GM20000 (cell line): ENCODE results near the gene PPP2R5B.

Experiments
- DNase-seq: peaks from one replicate; pipeline ENCODE4 v3.0.0; 2012; ENCODE audit warnings: low spot score
- TF ChIP-seq, protein P1 (sequence below): IDR thresholded peaks from 2 replicates; pipeline ENCODE4 v1.5.1; 2012; ENCODE audit warnings: mild to moderate bottlenecking, control low read depth; ENCODE audit errors: extremely low read depth, missing control alignments

The PPP2R5B gene

DNA sequence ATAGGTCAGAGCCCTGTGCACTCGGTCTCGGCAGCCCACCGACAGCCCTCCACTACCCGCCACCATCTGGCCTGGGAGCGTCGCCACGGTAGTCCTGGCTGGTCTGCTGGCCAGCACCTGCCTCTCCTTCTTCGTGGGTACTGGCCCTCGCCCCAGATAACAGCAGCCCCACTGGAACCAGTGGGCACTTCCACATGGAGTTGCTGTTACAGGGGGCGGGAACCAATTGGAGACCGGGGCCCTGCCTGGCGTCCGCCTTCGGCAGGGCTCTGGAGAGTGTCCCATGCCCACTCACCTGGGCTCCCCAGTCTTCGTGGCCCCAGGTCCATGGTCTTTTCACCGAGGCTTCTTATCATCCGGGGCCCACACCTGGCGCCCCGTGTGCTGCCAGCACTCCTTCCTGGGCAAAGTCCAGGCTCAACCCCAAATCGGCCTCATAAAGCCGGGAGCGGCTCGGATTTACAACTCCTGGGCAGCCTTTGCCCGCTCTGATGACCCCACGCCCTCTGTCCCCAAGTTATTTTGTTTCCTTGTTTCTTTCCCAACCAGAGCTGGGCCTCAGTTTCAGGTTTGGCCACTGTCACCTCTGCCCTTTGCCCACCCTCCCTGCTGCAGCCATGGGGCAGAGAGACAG, 33.2 kb upstream of the PPP2R5B start:
- DNase-seq: no peak
- TF ChIP-seq, protein P1, sequence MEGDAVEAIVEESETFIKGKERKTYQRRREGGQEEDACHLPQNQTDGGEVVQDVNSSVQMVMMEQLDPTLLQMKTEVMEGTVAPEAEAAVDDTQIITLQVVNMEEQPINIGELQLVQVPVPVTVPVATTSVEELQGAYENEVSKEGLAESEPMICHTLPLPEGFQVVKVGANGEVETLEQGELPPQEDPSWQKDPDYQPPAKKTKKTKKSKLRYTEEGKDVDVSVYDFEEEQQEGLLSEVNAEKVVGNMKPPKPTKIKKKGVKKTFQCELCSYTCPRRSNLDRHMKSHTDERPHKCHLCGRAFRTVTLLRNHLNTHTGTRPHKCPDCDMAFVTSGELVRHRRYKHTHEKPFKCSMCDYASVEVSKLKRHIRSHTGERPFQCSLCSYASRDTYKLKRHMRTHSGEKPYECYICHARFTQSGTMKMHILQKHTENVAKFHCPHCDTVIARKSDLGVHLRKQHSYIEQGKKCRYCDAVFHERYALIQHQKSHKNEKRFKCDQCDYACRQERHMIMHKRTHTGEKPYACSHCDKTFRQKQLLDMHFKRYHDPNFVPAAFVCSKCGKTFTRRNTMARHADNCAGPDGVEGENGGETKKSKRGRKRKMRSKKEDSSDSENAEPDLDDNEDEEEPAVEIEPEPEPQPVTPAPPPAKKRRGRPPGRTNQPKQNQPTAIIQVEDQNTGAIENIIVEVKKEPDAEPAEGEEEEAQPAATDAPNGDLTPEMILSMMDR: no peak

DNA sequence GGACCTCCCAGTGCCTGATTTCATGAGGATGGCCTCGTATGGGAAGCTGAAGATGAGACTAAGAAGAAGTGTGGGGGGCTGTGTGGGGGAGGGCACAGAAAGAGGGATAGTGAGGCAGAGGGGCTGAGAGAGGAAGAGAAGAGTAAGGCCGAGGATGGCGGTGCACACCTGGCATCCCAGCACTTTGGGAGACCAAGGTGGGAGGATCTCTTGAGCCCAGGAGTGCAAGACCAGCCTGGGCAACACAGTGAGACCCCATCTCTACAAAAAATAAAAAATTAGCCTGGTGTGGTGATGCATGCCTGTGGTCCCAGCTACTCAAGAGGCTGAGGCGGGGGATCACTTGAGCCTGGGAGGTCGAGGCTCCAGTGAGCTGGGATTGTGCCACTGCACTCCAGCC, 32.6 kb upstream of the PPP2R5B start:
- DNase-seq: no peak
- TF ChIP-seq, protein P1: no peak

DNA sequence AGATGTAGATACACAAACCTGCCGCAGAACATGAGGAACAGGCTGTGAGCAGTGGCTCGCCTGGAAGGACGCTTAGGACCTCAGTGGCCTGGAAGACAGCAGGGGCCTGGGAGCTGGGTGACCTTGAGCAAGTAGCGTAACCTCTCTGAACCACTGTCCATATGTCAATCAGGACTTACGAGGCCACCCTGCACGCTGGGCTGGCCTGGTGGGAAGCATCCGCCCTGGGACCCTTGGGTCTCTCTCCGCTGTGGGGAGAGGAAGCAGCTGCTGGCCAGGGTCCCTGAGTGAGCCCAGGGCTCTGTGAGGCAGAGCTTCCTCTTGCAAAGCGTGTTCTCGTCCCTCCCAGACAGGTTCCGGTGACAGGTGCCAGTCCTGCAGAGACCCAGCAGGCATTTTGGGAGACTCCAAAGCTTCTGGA, 32.1 kb upstream of the PPP2R5B start:
- TF ChIP-seq, protein P1: no peak
- no peak for DNase-seq

DNA sequence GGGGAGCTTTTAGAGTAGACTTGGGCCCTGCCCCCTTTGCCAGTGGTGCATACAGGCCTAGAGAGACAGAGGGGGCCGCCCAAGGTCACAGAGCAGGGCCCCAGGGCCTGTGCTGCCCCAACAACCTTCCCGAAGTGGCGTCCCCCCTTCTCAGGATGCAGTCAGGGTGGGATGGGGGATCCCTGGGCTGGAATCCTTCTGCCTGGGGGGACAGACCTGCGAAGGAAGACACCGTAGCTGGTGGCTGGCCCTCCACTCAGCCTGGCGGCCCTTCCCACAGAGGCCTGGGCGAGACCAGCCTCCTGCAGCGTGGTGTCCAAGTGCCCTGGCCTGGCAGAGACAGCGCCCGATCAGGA, 31.7 kb upstream of the PPP2R5B start:
- no peak for DNase-seq
- TF ChIP-seq, protein P1: no peak

DNA sequence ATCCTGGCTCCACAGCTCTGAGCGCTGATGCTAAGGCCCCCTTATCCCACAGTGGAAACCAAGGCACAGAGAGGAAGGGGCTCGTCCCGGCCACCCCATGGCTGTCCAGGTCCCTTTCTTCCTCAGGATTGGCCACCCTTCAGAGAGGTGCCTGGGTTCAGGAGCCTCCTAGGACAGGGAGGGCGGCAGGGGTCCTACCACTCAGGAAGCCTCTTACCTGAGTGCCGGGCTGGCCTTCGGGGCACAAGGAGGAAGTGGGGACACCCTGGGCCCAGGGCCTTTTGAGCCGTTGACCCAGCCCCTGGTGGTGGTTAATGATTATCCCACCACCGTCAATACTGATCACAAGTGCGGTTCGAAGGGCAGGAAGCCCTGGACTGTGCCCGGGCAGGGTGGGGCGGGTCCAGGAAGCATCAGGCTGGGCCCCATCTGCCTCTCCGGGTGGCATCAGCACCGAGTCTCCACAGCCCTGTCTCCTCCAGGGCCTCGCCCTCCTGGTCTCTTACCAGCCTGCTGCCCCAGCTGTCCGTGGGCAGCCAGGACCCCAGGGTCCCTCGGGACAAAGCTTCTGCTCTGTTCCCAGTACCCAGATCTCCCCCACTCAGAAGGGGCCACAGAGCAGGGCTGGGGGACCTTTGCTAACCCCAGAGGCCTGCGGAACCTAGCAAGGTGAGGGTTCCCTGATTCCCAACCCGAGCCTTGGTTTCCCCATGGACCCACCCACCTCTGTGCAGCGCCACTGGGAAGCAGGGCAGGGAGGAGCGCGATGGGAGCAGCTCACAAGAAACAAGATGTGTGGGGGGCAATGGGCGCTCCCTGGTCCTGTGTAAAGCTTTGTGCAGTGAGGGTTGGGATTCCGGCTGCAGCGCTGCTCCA, 31.1 kb upstream of the PPP2R5B start:
- DNase-seq: no peak
- TF ChIP-seq, protein P1: no peak

DNA sequence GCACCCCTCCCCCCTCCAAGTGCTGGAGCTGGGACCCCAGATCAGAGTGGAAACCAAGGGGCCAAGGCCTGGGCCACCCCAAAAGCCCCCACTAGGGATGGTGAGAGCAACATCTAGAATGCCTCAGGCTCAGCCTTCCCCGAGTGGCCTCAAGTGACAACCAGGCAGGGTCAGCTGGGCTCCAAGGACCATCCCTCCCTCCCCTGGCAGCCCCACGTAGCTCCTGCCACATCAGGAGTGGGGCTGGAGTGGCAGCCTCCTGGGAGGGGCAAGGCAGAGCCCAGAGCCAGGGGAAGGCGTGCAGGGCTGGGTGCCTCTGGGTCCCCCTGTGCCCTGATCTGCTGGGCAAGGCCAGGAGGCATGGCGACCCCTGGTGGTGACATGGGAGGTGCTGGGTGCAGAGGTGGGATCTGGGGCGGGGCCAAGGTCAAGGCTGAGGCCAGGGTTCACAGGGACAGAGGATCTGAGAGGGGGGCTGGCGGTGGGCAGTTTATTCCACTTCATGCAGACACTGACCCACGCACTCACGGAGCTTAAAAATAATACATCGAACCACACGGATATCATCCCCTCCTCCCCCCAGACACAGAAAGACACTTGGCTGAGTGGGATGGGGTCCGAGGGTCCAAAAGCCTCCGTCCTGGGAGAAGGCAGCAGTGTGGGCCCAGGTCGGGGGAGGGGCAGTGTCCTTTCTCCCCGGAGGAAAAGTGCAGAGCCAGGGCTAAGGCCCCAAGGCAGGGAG, 30.2 kb upstream of the PPP2R5B start:
- TF ChIP-seq, protein P1: peak; percentile 97
- DNase-seq: peak; percentile 94

DNA sequence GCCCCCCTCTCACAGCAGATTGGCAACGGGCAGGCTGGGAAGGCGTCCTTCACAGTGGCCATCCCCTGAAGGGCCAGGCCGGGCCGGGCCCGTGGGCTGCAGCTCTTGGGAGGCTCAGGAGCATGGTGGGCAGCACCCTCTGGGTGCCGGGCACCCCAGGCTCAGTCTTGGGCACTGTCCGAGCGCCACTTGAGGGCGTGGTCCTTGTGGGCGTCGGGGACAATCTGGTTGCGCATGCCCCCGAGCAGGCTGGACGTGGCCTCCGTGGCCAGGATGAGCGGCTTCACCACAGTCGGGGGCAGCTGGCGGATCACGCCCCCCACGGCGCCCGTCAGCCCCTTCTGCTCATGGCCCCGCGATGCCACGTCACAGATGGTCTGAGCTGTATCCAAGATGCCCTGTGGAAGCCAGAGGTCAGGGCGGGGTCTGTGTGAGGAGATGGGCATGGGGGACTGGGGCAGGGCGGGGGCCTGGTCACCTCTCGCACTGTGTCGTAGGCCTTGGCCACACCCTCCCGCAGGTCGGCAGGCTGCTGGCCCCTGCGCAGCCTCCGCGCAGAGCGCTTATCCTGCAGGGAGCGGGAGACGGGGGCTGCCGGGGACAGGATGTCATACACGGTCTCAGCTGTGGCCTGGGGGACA, 29.6 kb upstream of the PPP2R5B start:
- DNase-seq: no peak

More for the DNA sequence above, 29.6 kb upstream of the PPP2R5B start:
- TF ChIP-seq, protein P1: no peak
